Hypothalamus (tissue), 51 donors: Measurements from ENCODE around the gene ZNF791.
A peak's percentile ranks its signal among the peaks of the same experiment; 100 is the strongest.
"Not testable (repeated sequence)": the region's sequence is repeated elsewhere in the genome, so short reads cannot be mapped to it uniquely, and the experiment has no call there.

ENCODE experiments used
- DNase-seq, 51 donors: peaks; one replicate each; lab custom pipeline; 2025; lab: John Stamatoyannopoulos, UW

Gene ZNF791

DNA sequence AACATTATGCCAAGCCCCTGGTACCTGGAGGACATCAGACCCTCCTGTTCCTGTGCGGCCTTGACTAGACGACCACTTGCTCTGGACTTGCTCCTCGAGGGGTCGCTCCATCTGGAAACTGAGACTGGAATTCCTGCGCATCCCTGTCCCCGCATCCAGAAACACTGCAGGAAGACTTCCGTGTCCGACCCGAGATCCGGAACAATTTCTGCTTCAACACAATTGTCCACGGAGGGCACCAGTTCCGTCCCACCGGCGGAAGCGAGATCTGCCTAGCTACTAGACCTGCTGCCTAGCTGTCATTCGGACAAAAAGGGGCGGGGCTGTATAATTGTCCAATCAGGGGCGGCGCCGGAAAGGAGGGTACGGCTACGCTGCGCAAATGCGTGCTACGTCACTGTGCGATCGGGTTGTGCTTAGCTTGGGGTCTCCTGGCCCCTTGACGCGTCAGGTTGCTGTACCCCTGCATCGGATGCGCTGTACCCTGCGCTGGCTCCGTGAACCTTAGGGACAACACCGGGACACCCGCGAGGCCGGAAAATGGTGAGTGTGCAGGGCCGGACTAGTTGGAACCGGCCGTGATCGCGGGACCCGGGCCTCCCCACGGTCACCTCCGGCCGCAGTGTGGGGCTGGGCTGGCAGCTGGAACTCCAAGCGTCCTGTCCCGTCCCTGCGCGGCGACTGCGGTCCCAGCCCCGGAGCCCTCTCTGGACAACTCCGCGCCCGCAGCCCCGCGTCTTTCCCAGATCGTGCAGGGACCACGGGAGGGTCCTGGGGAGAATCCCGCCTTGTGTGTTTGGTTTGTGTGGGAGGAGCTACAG, at the start of gene ZNF791, which contains the start of gene ZNF490:
ZNF791 (plus strand) TSS at position 381 of the 821 bp plus-strand sequence; CDS start at position 541, 160 bp downstream.
ZNF490 (minus strand) TSS at position 274 of the 821 bp plus-strand sequence; CDS start at position 141, 133 bp downstream.
- DNase-seq: peak; percentile 54 to 99 (median 96)

DNA sequence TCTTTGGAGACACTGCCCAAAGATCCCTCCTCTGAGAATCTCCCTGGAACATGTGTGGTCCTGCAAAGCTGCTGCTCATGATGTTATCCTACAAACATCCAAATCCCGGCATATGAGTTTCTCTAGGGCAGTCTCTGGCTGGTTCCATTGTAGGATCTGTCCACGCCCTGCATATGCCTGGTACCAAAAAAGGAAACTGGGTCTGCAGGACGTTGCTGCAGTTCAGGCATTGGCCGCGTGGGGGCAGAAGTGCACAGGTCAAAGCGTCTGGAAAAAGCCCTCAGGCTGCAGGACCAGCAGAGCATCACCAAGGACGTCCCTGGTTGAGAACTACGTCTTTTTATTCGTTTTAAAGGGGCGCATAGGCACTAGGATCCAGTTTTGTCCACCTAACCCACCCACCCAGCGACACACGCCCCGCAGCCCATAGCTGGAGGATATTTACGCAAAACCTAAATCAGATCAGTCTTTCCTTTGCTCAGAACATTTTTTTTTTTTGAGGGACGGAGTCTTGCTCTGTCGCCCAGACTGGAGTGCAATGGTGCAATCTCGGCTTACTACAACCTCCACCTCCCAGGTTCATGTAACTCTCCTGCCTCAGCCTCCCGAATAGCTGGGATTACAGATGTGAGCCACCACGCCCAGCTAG, 46.6 kb upstream of the ZNF791 start:
- DNase-seq: peak; percentile 12 to 96 (median 79)

DNA sequence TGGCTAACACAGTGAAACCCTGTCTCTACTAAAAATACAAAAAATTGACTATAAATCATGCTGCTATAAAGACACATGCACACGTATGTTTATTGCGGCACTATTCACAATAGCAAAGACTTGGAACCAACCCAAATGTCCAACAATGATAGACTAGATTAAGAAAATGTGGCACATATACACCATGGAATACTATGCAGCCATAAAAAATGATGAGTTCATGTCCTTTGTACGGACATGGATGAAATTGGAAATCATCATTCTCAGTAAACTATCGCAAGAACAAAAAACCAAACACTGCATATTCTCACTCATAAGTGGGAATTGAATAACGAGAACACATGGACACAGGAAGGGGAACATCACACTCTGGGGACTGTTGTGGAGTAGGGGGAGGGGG, 44.3 kb upstream of the ZNF791 start:
- DNase-seq: not testable (repeated sequence)

DNA sequence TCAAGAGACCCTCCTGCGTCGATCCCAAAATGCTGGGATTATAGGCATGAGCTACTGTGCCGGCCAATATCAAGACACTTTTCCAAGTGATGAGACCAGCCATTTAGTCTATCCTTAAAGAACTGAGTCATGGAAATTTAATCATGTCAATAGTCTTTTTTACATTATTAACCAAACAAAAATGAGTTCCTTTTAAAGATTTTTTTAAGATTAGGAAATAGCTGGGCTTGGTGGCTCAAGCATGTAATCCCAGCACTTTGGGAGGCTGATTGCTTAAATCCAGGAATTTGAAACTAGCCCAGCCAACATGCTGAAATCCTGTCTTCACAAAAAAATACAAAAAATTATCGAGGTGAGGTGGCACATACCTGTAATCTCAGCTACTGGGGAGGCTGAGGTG, 42.8 kb upstream of the ZNF791 start:
- no peak for DNase-seq

DNA sequence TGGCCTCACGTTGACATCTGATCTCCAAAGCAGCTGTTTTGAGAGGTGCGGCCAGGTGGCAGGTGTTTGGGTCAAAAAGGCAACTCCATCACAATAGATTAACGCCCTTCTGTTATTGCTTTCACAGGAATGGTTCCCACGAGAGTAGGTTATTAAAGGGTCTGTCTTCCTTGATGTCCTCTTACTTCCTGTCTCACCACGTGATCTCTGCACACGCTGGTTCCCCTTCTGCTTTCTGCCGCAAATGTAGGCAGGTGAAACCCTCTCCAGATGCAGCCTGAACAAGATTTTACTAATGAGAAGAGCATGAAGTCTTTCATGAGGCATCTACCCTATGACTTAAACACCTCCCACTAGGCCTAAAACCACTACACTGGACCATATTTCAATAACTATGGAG, 36.7 kb upstream of the ZNF791 start:
- DNase-seq: no peak

DNA sequence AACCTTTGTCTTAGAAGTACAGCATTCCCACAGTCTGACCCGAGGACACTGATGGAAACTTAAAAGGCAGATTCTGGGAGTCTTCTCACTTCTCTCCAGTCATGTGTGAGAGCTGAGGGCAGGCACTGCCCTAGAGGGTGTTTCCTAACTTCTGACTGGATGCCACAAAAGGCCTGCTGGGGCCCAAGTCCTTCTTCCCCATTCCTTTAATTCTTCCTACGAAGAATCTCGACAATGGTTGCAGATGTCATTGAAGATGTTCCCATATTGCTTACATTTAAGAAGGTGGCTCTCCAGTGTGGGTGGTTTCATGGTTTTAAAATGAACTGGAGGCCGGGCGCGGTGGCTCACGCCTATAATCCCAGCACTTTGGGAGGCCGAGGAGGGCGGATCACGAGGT, 32.1 kb upstream of the ZNF791 start:
- no peak for DNase-seq

DNA sequence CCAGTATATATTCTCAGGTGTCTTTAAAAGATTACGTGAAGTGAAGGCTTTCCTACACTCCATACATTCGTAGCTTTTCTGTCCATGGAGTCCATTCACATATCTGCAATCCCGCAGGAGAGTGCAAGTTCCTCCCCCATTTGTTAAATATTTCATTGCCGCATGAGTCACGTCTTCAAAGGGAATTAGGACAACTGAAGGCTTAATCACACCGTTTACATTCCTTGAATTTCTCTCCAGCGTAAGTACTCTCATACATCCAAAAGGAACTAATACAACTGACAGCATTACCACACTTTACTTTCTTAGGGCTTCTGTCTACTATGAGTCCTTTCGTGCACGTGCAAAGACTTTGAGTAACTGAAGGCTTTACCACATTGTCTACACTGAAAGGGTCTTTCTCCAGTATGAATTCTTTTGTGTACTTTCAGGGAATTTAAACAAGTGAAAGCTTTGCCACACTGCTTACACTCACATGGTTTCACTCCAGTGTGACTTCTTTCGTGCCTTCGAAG, 30.5 kb upstream of the ZNF791 start:
- no peak for DNase-seq

DNA sequence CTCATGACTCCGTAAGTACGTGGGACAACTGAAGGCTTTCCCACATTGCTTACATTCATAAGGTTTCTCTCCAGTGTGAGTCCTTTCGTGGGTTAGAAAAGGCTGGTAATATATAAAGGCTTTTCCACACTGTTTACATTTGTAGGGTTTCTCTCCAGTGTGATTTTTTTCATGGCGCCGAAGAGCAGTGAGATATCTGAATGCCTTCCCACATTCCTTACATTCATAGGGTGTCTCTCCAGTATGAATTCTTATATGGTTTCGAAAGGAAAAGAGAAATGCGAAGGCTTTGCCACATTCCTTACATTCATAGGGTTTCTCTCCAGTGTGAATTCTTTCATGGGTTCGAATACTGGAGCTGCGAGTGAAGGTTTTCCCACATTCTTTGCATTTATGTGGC, 29.6 kb upstream of the ZNF791 start:
- no peak for DNase-seq

DNA sequence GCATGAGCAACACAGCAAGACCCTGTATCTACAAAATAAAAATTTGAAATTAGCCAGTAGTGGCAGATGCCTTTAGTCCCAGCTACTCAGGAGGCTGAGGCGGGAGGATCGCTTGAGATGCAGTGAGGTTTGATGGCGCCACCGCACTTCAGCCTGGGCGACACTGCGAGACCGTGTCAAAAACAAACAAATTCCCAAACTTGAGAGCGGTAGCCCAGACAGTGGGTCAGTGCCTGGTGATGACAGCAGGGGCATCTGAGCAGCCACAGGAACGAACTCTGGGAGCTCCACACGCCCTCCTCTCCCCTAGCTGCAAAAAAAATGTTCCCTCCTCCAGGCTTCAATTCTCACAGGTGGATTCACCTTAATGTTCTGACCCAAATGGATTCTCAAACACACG, 14.2 kb upstream of the ZNF791 start:
- DNase-seq: no peak

DNA sequence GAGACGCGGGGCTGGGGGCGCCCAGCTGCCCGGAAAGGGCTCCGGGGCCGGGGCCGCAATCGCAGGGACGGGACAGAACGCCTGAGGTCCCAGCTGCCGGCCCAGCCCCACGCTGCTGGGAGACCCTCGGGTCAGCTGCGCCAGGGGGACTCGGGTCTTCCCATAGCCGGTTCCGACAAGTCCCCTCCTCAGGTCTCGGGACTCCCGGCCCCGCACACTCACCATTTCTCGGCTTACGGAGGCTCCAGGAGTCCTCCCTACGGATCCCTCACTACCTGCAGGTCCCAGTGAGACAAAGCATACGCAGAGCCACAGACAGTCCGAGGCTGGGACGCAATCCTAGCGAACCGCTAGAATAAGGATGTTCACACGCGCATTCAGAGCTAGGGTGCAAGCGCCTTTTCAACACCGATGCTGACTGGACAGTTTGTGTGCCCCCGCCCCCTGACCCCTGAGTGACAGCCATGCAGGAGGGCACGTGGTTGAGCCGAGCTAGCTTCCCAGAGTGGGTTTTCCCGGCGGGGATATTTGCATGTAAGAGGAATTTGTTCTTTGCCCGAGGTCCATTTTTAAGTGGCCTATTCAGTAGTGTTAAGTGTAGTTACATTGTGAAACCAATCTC, 13.7 kb upstream of the ZNF791 start:
- peak in 15 of 51 donors; percentile 3 to 43 (median 13) for DNase-seq

DNA sequence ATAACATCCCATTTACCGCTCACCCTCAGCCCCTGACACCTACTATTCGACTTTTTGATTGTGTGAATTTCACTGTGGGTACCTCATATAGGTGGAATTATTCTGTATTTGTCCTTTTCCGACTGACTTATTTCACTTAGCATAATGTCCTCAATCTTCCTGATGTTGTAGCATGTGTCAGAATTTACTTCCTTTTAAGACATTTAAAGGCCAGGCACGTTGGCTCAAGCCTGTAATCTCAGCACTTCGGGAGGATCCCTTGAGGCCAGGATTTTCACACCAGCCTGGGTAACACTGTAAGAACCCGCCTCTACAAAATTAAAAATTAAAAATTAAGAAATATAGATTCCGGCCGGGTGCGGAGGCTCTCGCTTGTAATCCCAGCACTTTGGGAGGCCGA, 13.1 kb upstream of the ZNF791 start:
- no peak for DNase-seq

DNA sequence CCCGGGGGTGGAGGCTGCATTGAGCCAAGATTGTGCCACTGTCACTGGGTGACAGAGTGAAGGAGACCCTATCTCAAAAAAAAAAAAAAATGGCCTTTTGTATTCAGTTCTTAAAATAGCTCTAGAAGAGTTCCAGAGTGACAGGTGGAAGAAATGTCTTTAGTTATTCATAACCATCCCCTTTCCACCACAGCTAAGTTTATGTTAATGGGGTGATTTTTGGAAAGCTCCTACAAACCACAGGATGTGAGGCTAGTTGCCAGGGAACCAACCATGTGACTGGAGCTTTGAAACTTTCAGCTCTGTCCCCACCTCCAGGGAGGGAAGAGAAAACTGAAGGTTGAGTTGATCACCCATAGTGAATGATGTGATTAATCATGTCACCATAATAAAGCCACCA, 7.0 kb upstream of the ZNF791 start:
- no peak for DNase-seq

DNA sequence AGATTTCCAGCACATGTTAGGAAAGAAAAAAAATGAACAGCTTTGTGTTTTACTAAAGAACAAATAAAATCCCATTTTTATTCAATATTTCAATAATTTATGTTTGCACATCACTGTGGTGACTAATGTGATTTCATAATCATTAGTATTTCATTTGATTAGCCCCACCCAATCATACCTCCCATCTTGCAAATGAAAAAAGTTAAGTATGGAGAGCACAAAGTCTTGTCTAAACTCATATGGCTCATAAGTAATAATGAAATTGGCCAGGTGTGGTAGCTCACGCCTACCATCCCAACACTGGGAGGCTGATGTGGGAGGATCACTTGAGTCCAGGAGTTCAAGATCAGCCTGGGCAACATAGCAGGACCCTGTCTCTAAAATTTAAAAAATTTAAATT, 3.9 kb upstream of the ZNF791 start:
- no peak for DNase-seq

DNA sequence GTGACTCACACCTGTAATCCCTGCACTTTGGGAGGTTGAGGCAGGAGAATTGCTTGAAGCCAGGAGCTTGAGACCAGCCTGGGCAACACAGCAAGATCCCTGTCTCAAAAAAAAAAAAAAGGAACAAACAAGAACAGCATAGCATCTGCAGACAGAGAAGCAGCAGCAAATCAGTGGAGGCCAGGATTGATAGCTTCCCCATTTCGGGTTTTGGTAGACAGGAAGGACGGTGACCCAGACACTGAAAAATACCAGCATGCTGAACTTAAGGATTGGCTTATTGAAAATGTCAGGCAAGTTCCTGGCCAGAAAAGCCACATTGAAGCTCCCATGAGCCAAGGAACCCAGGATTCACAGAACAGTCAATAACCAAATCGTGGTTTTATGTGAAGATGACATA, 3.1 kb upstream of the ZNF791 start:
- no peak for DNase-seq

DNA sequence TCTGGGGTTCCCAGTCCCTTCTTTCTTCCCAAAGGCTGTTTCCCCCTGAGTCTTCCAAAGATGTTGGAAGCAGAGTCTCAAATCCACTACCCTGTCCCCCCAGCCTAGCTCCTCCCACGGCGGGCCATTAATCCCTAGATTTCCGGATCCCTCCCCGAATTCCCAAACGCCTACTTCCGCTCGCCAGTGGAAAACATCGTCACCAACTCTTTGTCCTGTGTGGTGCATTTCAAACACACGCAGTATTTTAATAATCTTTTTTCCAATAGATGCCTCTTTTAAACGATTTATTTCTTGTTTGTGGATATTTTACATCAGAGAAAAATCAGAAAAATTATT, 610 bp downstream of the ZNF791 start:
- peak in 41 of 51 donors; percentile 5 to 76 (median 40) for DNase-seq

DNA sequence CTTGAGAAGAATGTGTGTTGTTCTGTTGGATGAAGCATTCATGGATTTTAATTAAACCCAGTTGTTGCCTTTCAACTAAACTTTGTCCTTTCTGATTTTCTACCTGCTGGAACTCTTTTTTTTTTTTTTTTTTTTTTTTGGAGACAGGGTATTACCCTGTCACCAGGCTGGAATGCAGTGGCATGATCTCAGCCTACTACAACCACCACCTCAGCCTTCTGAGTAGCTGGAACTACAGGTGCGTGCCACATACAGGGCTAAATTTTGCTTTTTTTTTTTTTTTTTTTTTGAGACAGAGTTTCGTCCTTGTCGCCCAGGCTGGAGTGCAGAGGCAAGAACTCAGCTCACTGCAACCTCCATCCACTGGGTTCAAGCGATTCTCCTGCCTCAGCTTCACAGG, 6.9 kb downstream of the ZNF791 start:
- no peak for DNase-seq

DNA sequence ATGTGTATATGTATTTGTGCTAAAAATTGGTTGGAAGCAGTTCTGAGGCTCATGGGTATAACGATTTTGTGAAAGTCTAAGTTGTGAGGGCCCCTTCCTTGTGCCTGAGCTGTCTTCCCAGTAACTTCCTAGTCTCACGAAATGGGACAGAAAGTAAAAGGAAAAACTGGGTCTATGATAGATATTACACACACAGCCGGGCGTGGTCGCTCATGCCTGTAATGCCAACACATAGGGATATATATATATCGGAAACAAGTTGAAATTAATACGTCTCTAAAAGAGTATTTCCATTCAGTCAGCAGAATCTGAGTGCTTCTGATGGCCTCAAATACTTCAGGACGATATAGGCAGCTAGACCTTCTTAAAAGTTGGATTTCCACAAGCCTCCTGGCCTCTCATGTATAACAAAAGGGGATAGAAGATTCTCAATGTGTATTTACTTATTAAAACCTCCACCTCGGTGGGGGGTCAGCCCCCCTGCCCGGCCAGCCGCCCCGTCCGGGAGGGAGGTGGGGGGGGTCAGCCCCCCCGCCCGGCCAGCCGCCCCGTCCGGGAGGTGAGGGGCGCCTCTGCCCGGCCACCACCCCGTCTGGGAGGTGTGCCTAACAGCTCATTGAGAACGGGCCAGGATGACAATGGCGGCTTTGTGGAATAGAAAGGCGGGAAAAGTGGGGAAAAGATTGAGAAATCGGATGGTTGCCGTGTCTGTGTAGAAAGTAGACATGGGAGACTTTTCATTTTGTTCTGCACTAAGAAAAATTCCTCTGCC, 10.7 kb downstream of the ZNF791 start:
- DNase-seq: not testable (repeated sequence)

DNA sequence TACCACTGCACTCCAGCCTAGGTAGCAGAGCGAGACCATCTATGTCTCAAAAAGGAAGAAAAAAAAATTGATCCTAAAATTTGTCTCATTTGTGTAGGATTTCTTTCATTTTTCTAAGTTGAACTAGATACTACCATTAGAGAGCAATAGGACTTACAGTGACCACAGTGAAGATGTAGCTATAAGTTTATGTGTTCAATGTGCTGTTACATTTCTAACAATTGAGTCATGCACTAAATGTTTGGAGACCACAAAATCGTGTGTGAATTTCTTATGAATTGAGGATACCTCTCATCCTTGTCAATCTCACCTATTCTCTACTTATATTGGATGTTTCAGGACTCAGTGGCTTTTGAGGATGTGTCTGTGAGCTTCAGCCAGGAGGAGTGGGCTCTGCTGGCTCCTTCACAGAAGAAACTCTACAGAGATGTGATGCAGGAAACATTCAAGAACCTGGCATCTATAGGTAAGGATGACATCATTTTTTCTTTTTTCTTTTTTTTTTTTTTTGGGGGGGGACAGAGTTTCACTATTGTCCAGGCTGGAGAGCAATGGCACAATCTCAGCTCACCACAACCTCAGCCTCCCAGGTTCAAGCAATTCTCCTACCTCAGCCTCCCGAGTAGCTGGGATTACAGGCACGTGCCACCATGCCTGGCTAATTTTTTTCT, 12.8 kb downstream of the ZNF791 start:
- DNase-seq: no peak

DNA sequence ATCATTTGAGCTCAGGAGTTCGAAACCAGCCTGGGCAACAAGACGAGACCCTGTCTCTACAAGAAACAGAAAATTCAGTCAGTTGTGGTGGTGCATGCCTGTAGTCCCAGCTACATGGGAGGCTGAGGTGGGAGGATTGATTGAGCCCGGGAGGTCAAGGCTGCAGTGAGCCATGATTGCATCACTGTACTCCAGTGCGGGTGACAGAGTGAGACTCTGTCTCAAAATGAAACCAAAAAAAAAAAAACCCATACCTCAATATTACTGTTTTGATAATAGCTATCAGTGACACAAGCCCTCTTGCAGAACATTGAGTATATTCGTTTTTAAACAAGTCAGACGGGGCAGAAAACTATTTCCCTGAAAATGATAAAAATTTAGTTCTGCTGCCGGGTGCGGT, 16.2 kb downstream of the ZNF791 start:
- no peak for DNase-seq
